Kidney (tissue), 14 donors: ENCODE measurements around the gene CAMK2B. TPM values are rescaled to one million over a fixed set of nuclear protein-coding genes. Genes with fewer than 3 reads are reported as not detected.
A peak's percentile ranks its signal among the peaks of the same experiment; 100 is the strongest.

ENCODE experiments used
- DNase-seq, 5 donors: peaks; one replicate each; pipeline ENCODE4 v3.0.0-alpha.2; 2013 to 2020
- FAIRE-seq: peaks from 2 replicates; lab custom pipeline; 2012; peaks lifted over from hg19 to GRCh38; lab: Jason Lieb, UNC
- H3K27ac ChIP-seq, 2 donors: one replicate each; pipeline ENCODE4 v1.7.0; 2013; ENCODE audit warnings: low read depth in 2 of 2, low read length in 2 of 2, inconsistent platforms in 1 of 2
- H3K27me3 ChIP-seq: one replicate; pipeline ENCODE4 v1.7.1; 2013; ENCODE audit warnings: low read length, inconsistent platforms; ENCODE audit not compliant: control insufficient read depth, insufficient read depth
- H3K36me3 ChIP-seq, 3 donors: one replicate each; pipeline versions ENCODE4 v1.7.0 to v1.7.1; 2013; ENCODE audit warnings: low read length in 3 of 3, control low read depth in 1 of 3, inconsistent platforms in 1 of 3; ENCODE audit not compliant: insufficient read depth in 3 of 3, control insufficient read depth in 2 of 3
- H3K4me1 ChIP-seq, 3 donors: one replicate each; pipeline versions ENCODE4 v1.7.0 to v1.7.1; 2013; ENCODE audit warnings: low read length in 3 of 3, inconsistent platforms in 1 of 3, low read depth in 1 of 3; ENCODE audit not compliant: control insufficient read depth in 2 of 3, insufficient read depth in 2 of 3
- H3K4me3 ChIP-seq, 3 donors: one replicate each; pipeline versions ENCODE4 v1.7.0 to v1.8.1; 2013; ENCODE audit warnings: low read length in 3 of 3, control low read depth in 1 of 3, inconsistent platforms in 1 of 3
- H3K9ac ChIP-seq, 3 donors: one replicate each; pipeline versions ENCODE4 v1.7.0 to v1.7.1; 2013; ENCODE audit warnings: low read length in 3 of 3, control low read depth in 1 of 3, inconsistent platforms in 1 of 3
- H3K9me3 ChIP-seq, 3 donors: one replicate each; pipeline versions ENCODE4 v1.7.0 to v1.7.1; 2013; ENCODE audit warnings: low read length in 3 of 3, control low read depth in 1 of 3, inconsistent platforms in 1 of 3; ENCODE audit not compliant: control insufficient read depth in 2 of 3, insufficient read depth in 1 of 3
- CTCF ChIP-seq: IDR thresholded peaks from 3 replicates; pipeline ENCODE4 v1.5.1; 2012; ENCODE audit warnings: mild to moderate bottlenecking, moderate library complexity, borderline replicate concordance; ENCODE audit not compliant: insufficient read depth; ENCODE audit errors: extremely low read depth
- intact Hi-C: fragments of 100-400 bp; cut with DNase I; formaldehyde crosslinking; loops from one replicate; pipeline ENCODE4 v1.11.1; 2022
- polyA plus RNA-seq: library from polyadenylated mRNA; stranded (reverse); fragments of 350-450 nt; fragmentation: Illumina TruSeq; extraction: RNeasy Lipid Tissue Mini Kit (QIAGEN cat#74804); gene quantifications from one replicate; pipeline ENCODE4 v1.2.3, GENCODE V29; 2014; ENCODE audit warnings: low read depth, low replicate concordance; ENCODE audit not compliant: insufficient read depth
- total RNA-seq: library from RNA; stranded (reverse); fragmentation: NEBNext Ultra II Directional; extraction: Animal tissue kit (Norgen Biotek cat#: 25700); gene quantifications from one replicate; pipeline ENCODE4 v1.2.1, GENCODE V29; 2021
- donor health status: control.
- donor health status: control.
- donor health status: control.
- donor health status: control.
- donor health status: control.
- donor health status: DM: yes; HTN: yes; CAD: no.
- donor health status: Normal renal cell carcinoma (clear cell type).

Gene CAMK2B
- total and polyA plus RNA-seq, 2 donors from 2014 or later: 1.1 to 3.2 TPM

GRCh38 chr7:44197474-44197873 is 127.9 kb downstream of the CAMK2B start:
- no peaks in the 10 kb centered on the region for H3K27me3 ChIP-seq
- DNase-seq (no peak), FAIRE-seq (no peak)
- H3K27ac ChIP-seq: no peak overlapping the region
- H3K4me1 ChIP-seq: peaks cover 0 to 2% (median 0%) of the 10 kb centered on the region in 3 donors
- H3K4me3 ChIP-seq: no peak overlapping the region
- no peaks in the 10 kb centered on the region for H3K36me3 ChIP-seq
- H3K9me3 ChIP-seq: no peaks in the 10 kb centered on the region
- H3K9ac ChIP-seq: no peak overlapping the region
- intact Hi-C loops: no loop called here
- TF ChIP-seq CTCF: no peak

- Histone ChIP-seq H3K27me3 (no peaks in the 10 kb centered on the region), H3K36me3 (no peaks in the 10 kb centered on the region), H3K9me3 (no peaks in the 10 kb centered on the region), H3K4me1 (peaks cover 0 to 2% (median 0%) of the 10 kb centered on the region in 3 donors), H3K9ac (no peak overlapping the region), H3K4me3 (no peak overlapping the region), H3K27ac (no peak overlapping the region)
- peak; percentile 75 for TF ChIP-seq CTCF
- DNase-seq (peak in 4 of 5 donors; percentile 63 to 81 (median 68)), FAIRE-seq (no peak)
- intact Hi-C loops: no loop called here
Measured at GRCh38 chr7:44196450-44196872, 128.9 kb downstream of the CAMK2B start.

GRCh38 chr7:44195889-44196288 is 129.5 kb downstream of the CAMK2B start:
- DNase-seq: no peak
- Histone ChIP-seq H3K27me3 (no peaks in the 10 kb centered on the region), H3K4me3 (no peak overlapping the region), H3K9me3 (no peaks in the 10 kb centered on the region), H3K9ac (no peak overlapping the region), H3K36me3 (no peaks in the 10 kb centered on the region), H3K27ac (no peak overlapping the region), H3K4me1 (peaks cover 0 to 2% (median 0%) of the 10 kb centered on the region in 3 donors)
- TF ChIP-seq CTCF: no peak
- intact Hi-C loops: no loop called here
- FAIRE-seq: no peak
